Stimulated activated CD4-positive, alpha-beta T cell treated with anti-CD3 and anti-CD28 coated beads, Interleukin-1b, Interleukin-23, amount 100 ng/mL, for 24 hours (primary cell): ENCODE measurements around the gene C6orf58.

Experiments used
- DNase-seq, 4 experiments: peaks; one replicate each; pipeline ENCODE4 v3.0.0-alpha.2; 2020; ENCODE audit warnings: low read depth in 4 of 4, low spot score in 1 of 4

C6orf58 gene

GRCh38 chr6:127576874-127577273 is at the start of gene C6orf58:
C6orf58 (plus strand) TSS chr6:127577174; CDS start chr6:127577186, 12 bp downstream.
- no peak for DNase-seq

GRCh38 chr6:127533011-127533410 is 44.0 kb upstream of the C6orf58 start:
- DNase-seq, result no peak

GRCh38 chr6:127533736-127534135 is 43.2 kb upstream of the C6orf58 start:
- DNase-seq, result no peak

- no peak for DNase-seq
These were observed 38.2 kb upstream of the C6orf58 start for GRCh38 chr6:127538750-127539264.

- no peak for DNase-seq
These were observed 37.7 kb upstream of the C6orf58 start for GRCh38 chr6:127539272-127539671.

- DNase-seq, result no peak
These were observed 29.8 kb upstream of the C6orf58 start for GRCh38 chr6:127547215-127547614.

- DNase-seq, result no peak
These were observed 28.9 kb upstream of the C6orf58 start for GRCh38 chr6:127547904-127548649.

GRCh38 chr6:127550403-127550802 is 26.6 kb upstream of the C6orf58 start:
- no peak for DNase-seq

GRCh38 chr6:127554435-127555006 is 22.5 kb upstream of the C6orf58 start:
- DNase-seq, result peak in 1 of 4 experiments; percentile 3

- no peak for DNase-seq
These were observed 15.3 kb upstream of the C6orf58 start for GRCh38 chr6:127561660-127562059.

GRCh38 chr6:127564761-127565160 is 12.2 kb upstream of the C6orf58 start:
- no peak for DNase-seq

GRCh38 chr6:127566119-127566518 is 10.9 kb upstream of the C6orf58 start:
- no peak for DNase-seq

GRCh38 chr6:127566651-127567050 is 10.3 kb upstream of the C6orf58 start:
- no peak for DNase-seq

- no peak for DNase-seq
These were observed 9.5 kb upstream of the C6orf58 start for GRCh38 chr6:127567476-127567875.

GRCh38 chr6:127570739-127571389 is 6.1 kb upstream of the C6orf58 start:
- DNase-seq, result no peak

- DNase-seq, result no peak
These were observed 1.9 kb downstream of the C6orf58 start for GRCh38 chr6:127578900-127579299.

GRCh38 chr6:127581576-127581975 is 4.6 kb downstream of the C6orf58 start:
- no peak for DNase-seq

- no peak for DNase-seq
These were observed 5.9 kb downstream of the C6orf58 start for GRCh38 chr6:127582777-127583462.

- DNase-seq, result no peak
These were observed 8.1 kb downstream of the C6orf58 start for GRCh38 chr6:127585123-127585522.

- DNase-seq, result no peak
These were observed 9.4 kb downstream of the C6orf58 start for GRCh38 chr6:127586372-127586771.

- DNase-seq, result no peak
These were observed 10.9 kb downstream of the C6orf58 start for GRCh38 chr6:127587875-127588274.

GRCh38 chr6:127589135-127589534 is 12.2 kb downstream of the C6orf58 start:
- no peak for DNase-seq
